Measurements from ENCODE around the gene FNDC3B. TPM values are rescaled to one million over a fixed set of nuclear protein-coding genes. Genes with fewer than 3 reads are reported as not detected.

Gene FNDC3B
- total RNA-seq, 4 donors from 2014 or later = 23.9 to 61.9 (median 37.0) TPM

DNA sequence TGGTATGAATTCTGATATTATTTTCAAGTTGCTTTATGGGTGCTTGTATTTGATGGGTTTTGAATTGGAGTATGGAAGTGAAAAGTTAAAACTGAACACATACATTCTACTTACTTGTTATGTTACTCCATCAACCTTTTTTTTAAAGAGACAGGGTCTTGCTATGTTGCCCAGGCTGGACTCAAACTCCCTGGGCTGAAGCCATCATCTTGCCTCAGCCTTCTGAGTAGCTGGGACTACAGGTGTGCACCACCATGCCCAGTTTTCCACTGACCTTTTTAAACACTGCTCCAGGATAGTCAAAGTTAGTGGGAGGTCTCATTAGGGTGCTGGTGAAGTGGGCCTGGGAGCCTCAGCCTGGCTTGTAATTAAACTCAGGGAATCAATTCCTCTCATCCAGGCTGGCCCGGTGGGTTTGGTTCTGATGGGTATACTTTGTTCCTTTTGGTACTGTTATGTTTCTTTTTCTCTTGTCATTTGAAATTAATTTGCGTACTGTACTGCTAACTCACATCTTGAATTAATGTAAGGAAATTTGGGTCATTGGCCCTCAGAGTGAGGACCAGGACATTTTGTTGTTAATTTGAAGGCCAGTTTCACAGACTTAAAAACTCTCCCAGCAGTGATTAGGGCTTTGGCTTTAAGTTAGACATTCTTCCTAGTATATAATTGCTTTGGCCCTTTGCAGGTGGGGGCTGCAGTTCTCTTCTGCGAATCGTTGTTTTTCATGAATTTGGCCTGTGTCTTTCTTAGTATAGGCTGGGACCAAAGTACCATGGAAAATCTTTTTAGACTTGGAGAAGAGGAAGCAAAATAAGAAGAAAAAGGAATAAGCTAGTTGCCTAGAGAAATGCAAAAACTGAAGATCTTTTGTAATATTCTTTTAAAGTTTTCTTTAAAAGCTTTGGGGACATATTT lies 66.9 kb downstream of the FNDC3B start:
- Histone ChIP-seq H3K27ac (no peak overlapping the region), H3K4me1 (peaks cover 50% of the 10 kb centered on the region), H3K9me3 (no peaks in the 10 kb centered on the region), H3K4me3 (no peak overlapping the region), H3K36me3 (no peaks in the 10 kb centered on the region), H3K27me3 (no peaks in the 10 kb centered on the region)
- DNase-seq (ENCODE audit: low spot score in 2 of 2) = no peak
- TF ChIP-seq, protein P1, sequence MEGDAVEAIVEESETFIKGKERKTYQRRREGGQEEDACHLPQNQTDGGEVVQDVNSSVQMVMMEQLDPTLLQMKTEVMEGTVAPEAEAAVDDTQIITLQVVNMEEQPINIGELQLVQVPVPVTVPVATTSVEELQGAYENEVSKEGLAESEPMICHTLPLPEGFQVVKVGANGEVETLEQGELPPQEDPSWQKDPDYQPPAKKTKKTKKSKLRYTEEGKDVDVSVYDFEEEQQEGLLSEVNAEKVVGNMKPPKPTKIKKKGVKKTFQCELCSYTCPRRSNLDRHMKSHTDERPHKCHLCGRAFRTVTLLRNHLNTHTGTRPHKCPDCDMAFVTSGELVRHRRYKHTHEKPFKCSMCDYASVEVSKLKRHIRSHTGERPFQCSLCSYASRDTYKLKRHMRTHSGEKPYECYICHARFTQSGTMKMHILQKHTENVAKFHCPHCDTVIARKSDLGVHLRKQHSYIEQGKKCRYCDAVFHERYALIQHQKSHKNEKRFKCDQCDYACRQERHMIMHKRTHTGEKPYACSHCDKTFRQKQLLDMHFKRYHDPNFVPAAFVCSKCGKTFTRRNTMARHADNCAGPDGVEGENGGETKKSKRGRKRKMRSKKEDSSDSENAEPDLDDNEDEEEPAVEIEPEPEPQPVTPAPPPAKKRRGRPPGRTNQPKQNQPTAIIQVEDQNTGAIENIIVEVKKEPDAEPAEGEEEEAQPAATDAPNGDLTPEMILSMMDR (IDR thresholded peaks at IDR 0.05) = no peak
- TF ChIP-seq POLR2A (IDR thresholded peaks at IDR 0.05) (no peak), POLR2AphosphoS5 (IDR thresholded peaks at IDR 0.05) (no peak), EP300 (IDR thresholded peaks at IDR 0.05) (no peak)
- WGBS = 69% methylated on average over 4 of the region's 4 CpGs

DNA sequence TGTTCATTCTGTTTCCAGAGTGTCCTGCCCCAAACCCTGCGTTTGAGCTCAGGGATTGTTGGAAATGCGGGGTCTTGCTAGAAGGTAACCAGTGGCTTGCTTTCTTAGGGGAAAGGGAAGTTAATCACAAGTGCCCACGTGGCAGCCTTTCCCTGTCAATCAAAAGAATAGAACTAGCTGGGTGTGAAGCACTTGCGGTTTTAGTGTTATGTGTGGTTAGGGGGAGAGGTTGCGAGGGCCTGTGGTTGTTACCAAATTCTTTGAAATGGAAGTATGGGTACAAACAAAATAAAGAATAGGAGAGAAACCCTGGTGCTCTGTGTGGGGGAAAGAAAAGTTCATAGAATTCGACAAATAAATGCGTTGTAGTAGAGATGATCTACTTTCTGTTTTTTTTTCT lies 67.6 kb downstream of the FNDC3B start:
- no peak for DNase-seq (ENCODE audit: low spot score in 2 of 2)
- no peak overlapping the region for H3K4me3 ChIP-seq
- peaks cover 48% of the 10 kb centered on the region for H3K4me1 ChIP-seq
- no peaks in the 10 kb centered on the region for H3K9me3 ChIP-seq
- H3K36me3 ChIP-seq = no peaks in the 10 kb centered on the region
- H3K27ac ChIP-seq = no peak overlapping the region
- TF ChIP-seq POLR2AphosphoS5 (IDR thresholded peaks at IDR 0.05) (no peak), EP300 (IDR thresholded peaks at IDR 0.05) (no peak), POLR2A (IDR thresholded peaks at IDR 0.05) (no peak)
- TF ChIP-seq, protein P1 (IDR thresholded peaks at IDR 0.05) = no peak
- H3K27me3 ChIP-seq = no peaks in the 10 kb centered on the region
- 70% methylated on average over 7 of the region's 7 CpGs for WGBS

DNA sequence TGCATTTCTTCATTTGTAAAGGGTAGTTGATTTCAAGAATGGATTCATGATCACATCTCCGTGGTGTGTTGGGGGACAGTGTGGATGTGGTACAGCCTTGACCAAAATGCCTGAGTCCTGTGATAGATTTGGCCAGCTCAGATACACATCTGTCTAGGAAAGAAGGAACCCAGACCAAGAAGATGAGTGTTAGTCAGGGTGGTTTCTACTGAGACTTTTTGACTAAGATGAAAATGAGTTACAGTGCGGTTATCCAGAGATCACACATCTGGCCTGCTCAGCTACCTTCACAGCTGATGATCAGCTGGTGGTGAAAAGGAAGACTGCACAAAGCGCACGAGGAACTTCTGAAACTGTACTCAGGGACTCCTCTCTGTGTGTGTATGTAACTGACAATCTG lies 68.0 kb downstream of the FNDC3B start:
- Histone ChIP-seq H3K36me3 (no peaks in the 10 kb centered on the region), H3K4me1 (peaks cover 44% of the 10 kb centered on the region), H3K27me3 (no peaks in the 10 kb centered on the region), H3K4me3 (no peak overlapping the region), H3K9me3 (no peaks in the 10 kb centered on the region), H3K27ac (no peak overlapping the region)
- WGBS = 73% methylated on average over 4 of the region's 4 CpGs
- TF ChIP-seq, protein P1 (IDR thresholded peaks at IDR 0.05) = no peak
- no peak for TF ChIP-seq EP300 (IDR thresholded peaks at IDR 0.05)
- TF ChIP-seq POLR2AphosphoS5 (IDR thresholded peaks at IDR 0.05) = no peak
- DNase-seq (ENCODE audit: low spot score in 2 of 2) = no peak

DNA sequence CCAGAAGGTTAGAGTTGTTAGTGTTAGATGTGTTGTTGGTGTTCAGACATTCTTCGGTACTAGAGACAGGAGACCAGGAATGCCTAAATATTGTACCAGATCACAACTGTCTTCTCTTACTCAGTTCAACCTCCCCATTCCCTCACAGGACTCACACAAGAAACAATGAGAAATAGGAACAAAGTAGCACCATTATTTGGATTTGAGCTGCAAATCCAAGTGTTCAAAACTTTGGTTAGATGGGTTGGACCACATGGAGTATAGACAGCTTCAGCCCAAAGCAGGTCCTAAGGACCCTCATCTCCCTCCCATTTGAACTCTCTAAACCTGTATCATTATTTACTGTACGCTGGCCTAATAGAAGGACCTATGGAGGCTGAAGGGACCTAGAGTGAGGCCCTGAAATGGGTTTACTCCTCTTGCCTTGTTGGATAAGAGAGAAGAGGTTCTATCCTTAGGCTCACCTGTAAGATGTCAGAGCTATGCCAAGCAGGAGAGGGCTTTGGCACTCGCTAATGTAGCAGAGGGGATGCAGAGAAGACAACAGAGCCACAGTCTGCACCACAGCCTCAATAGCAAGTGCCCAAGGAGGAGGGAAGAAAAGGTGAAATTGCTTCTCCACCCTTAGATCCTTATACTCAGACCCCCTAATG lies 70.9 kb downstream of the FNDC3B start:
- no peak overlapping the region for H3K4me3 ChIP-seq
- peaks cover 16% of the 10 kb centered on the region for H3K4me1 ChIP-seq
- TF ChIP-seq POLR2AphosphoS5 (IDR thresholded peaks at IDR 0.05) = no peak
- no peak for TF ChIP-seq EP300 (IDR thresholded peaks at IDR 0.05)
- TF ChIP-seq, protein P1 (IDR thresholded peaks at IDR 0.05) = no peak
- TF ChIP-seq POLR2A (IDR thresholded peaks at IDR 0.05) = no peak
- 97% methylated on average over 3 of the region's 3 CpGs for WGBS
- H3K36me3 ChIP-seq = peaks cover 16% of the 10 kb centered on the region
- DNase-seq (ENCODE audit: low spot score in 2 of 2) = no peak
- no peaks in the 10 kb centered on the region for H3K27me3 ChIP-seq
- no peak overlapping the region for H3K27ac ChIP-seq
- no peaks in the 10 kb centered on the region for H3K9me3 ChIP-seq

DNA sequence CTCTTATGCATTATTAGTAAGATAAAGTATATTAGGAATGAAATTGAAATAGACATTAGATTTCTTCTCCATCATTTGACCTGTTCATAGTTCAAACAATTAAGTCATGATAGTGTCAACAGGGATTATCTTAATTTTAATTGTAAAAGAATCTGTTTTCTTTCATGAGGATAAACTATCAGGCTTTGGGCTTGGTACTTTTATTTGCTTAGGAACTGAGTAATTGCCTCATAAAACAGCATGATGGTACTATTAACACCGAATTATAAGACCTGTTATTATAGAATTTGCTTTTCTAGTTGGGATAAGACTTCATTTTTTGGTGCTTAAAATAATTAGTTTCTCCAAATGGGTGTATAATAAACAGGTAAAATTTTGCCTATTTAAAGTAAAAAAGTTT lies 71.8 kb downstream of the FNDC3B start:
- DNase-seq (ENCODE audit: low spot score in 2 of 2) = no peak

More for the DNA sequence above, 71.8 kb downstream of the FNDC3B start:
- TF ChIP-seq EP300 (IDR thresholded peaks at IDR 0.05) = no peak
- no peak for TF ChIP-seq POLR2AphosphoS5 (IDR thresholded peaks at IDR 0.05)
- TF ChIP-seq, protein P1 (IDR thresholded peaks at IDR 0.05) = no peak
- TF ChIP-seq POLR2A (IDR thresholded peaks at IDR 0.05) = no peak
- H3K27me3 ChIP-seq = no peaks in the 10 kb centered on the region
- no peak overlapping the region for H3K27ac ChIP-seq
- no peaks in the 10 kb centered on the region for H3K9me3 ChIP-seq
- H3K4me3 ChIP-seq = no peak overlapping the region
- H3K4me1 ChIP-seq = peaks cover 17% of the 10 kb centered on the region
- H3K36me3 ChIP-seq = peaks cover 24% of the 10 kb centered on the region
- 89% methylated on average over 1 of the region's 1 CpG for WGBS

Measured in suprapubic skin (tissue), 4 donors.